ENCODE results near the gene DNAH6.
"Not testable (repeated sequence)": the region's sequence is repeated elsewhere in the genome, so short reads cannot be mapped to it uniquely, and the experiment has no call there.

Gene DNAH6

GRCh38 chr2:84844141-84844540 is 327.8 kb downstream of the DNAH6 start:
- no peak for DNase-seq (ENCODE audit: low spot score)

GRCh38 chr2:84846041-84846663 is 329.9 kb downstream of the DNAH6 start:
- DNase-seq (ENCODE audit: low spot score): no peak

- no peak for DNase-seq (ENCODE audit: low spot score)
Observed at GRCh38 chr2:84846741-84847142, 330.4 kb downstream of the DNAH6 start.

GRCh38 chr2:84847326-84848050 is 331.2 kb downstream of the DNAH6 start:
- no peak for DNase-seq (ENCODE audit: low spot score)

- no peak for DNase-seq (ENCODE audit: low spot score)
Observed at GRCh38 chr2:84849271-84849952, 333.1 kb downstream of the DNAH6 start.

- no peak for DNase-seq (ENCODE audit: low spot score)
Observed at GRCh38 chr2:84850471-84850870, 334.2 kb downstream of the DNAH6 start.

GRCh38 chr2:84851876-84852275 is 335.6 kb downstream of the DNAH6 start:
- no peak for DNase-seq (ENCODE audit: low spot score)

GRCh38 chr2:84854850-84855249 is 338.6 kb downstream of the DNAH6 start:
- no peak for DNase-seq (ENCODE audit: low spot score)

GRCh38 chr2:84855731-84856130 is 339.4 kb downstream of the DNAH6 start:
- no peak for DNase-seq (ENCODE audit: low spot score)

- DNase-seq (ENCODE audit: low spot score): no peak
Observed at GRCh38 chr2:84856787-84857186, 340.5 kb downstream of the DNAH6 start.

GRCh38 chr2:84857566-84857965 is 341.3 kb downstream of the DNAH6 start:
- no peak for DNase-seq (ENCODE audit: low spot score)

GRCh38 chr2:84858123-84858522 is 341.8 kb downstream of the DNAH6 start:
- no peak for DNase-seq (ENCODE audit: low spot score)

GRCh38 chr2:84858937-84859336 is 342.6 kb downstream of the DNAH6 start:
- DNase-seq (ENCODE audit: low spot score): no peak

- DNase-seq (ENCODE audit: low spot score): no peak
Observed at GRCh38 chr2:84861539-84861938, 345.2 kb downstream of the DNAH6 start.

GRCh38 chr2:84862006-84862405 is 345.7 kb downstream of the DNAH6 start:
- no peak for DNase-seq (ENCODE audit: low spot score)

GRCh38 chr2:84865181-84865783 is 349.0 kb downstream of the DNAH6 start:
- DNase-seq (ENCODE audit: low spot score): peak; percentile 55

GRCh38 chr2:84866122-84866521 is 349.8 kb downstream of the DNAH6 start:
- DNase-seq (ENCODE audit: low spot score): no peak

- DNase-seq (ENCODE audit: low spot score): not testable (repeated sequence)
Observed at GRCh38 chr2:84868327-84868726, 352.0 kb downstream of the DNAH6 start.
